Measurements from ENCODE around the gene FCER1G. TPM values are rescaled to one million over a fixed set of nuclear protein-coding genes. Genes with fewer than 3 reads are reported as not detected.
"Not testable (repeated sequence)": the region's sequence is repeated elsewhere in the genome, so short reads cannot be mapped to it uniquely, and the experiment has no call there.

Gene FCER1G
- polyA plus RNA-seq, 1 donor = 10.8 TPM

DNA sequence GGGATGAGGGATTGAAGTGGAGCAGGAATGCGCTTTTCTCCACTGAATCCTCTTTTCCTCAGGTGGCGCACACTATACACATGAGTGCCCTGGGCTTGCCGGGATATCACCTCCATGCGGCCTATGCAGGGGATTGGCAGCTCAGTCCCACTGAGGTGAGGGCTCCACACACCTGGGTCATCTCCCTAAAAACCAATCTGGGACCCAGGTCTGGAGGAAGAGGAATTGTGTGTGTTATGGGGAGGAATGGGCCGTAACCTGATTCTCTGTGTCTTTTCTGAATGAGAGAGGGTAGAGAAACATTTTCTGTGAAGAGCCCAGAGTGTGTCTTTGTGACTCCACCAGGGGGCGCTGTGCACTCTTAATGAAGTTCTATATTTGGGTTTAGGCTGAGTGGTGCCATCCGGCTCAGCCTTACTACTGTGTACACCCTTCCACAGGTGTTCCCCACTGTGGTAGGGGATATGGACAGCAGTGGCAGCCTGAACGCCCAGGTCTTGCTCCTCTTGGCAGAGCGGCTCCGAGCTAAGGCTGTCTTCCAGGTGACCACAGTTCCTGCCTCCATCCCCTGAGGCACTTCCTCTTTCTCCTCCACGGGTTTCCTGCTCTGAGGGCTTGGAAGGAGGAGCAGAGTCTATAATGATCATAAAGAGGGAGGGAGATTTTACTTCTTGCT lies 12.2 kb downstream of the FCER1G start:
- peak; percentile 75 for DNase-seq

DNA sequence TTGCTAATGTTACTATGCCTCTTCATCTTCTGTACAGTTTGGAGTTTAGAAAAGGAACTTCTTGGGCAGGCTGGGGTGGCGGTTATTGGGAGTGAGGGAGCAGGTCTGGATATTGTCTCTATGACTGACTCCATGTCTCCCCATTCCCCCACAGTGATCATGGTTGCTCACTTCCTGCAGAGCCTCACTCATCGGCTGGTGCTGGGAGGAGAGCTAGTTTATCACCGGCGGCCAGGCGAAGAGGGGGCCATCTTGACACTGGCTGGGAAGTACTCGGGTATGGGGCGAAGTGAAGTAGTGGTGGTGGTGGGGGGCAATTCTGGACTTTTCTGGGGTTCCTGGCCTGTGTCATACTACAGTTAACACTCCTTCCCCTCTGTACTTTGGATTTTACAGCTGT lies 12.9 kb downstream of the FCER1G start:
- DNase-seq = no peak

GRCh38 chr1:161229896-161230295 lies 14.8 kb downstream of the FCER1G start:
- no peak for DNase-seq

GRCh38 chr1:161230762-161231161 lies 15.7 kb downstream of the FCER1G start:
- DNase-seq = no peak

DNA sequence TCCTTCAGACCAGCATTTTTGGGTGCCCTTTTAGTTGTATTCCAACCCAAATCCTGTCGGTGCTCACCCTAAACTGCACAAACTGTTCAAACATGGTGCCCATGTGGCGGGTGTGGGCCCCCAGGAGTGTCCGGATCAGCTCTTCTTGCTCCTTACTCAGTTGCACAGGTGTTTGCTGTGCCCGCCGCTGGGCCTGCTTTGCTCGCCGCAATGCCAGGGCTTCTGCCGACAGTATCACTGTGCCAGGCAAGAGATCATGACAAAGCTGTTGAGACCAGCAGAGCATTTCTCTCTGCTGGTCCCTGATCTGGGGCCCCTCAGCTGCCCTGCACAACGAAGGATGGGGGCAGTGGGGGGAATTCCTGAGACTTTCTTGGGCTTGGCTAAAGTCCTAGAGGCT lies 18.0 kb downstream of the FCER1G start:
- no peak for DNase-seq

DNA sequence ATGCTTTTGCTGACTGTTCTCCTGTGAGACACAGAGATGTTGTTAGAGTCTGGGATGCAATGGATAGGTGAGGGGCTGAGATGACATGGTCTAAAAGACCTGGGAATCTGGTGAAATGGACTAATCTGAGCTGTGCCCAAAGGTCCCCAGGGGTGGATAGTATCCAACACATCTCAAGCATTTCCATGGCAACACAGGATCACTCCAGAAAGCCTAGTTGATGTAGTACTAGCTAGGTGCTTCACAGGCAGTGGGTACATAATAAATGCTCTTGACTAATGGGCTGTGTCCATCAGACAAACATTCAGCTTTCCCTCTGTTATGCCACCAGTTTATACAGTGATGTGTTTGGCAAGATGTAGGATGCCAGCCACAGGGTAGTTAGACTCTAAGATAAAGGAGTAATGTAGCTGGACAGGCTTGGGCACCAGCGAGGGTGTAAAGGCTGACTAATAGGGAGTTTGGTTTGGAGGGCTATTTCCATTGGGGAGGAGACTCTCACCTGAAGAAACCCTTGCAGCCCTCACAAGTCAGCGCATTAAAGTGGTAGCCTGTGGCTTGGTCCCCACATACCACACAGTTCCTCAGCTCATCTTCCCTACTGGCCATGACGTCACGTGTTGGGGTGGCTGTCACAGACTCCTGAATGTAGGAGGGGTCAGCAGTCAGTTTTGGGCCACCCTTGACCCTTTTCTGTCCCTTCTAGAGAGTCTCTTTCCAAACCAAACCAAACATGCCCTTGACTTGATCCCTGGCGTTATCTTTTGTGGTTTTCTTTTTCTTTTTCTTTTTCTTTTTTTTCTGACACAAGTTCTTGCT lies 21.1 kb downstream of the FCER1G start:
- DNase-seq = no peak

DNA sequence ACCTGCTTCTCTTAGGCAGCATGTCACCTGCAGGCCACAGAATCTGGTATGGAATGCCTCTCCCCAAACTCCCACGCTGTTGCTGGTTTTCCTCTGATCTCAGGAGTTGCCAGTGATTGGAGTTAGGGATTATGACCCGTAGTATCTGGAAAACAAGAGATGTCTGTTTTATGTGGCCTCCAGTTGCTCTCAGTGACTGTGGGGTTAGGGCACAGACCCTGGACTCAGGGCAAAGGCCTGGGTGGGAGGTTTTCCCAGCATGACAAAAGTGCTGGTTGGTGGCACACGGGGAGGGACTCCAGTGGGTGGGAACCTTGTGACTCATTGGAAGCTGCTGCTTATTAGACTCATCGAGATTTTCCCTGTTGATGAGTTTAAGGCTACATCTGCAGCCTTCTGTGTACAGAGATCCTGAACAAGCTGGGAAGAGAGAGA lies 23.0 kb downstream of the FCER1G start, which contains the start of gene NR1I3:
NR1I3 (minus strand) TSS at position 165 of the 435 bp plus-strand sequence. CDS start 1,638 bp downstream, outside the sequence.
- DNase-seq = no peak

DNA sequence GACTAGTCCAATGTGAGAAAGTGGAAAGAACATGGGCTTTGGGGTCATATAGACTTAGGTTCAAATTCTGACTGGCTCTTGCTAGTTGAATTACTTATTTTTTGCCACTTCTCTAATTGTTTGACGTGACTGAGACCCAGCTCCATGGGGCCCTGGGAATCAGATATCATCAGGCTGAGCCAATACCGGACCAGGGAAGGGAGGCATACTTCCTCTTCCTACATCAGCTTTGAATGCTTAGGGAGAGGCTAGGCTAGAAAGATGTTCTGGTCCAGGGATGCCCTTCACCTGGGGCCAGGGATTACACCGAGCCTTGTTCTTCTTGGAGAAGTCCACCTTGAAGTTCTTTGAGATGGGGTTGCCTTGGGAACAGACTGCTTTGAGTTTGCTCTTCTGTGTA lies 26.6 kb downstream of the FCER1G start:
- DNase-seq = no peak

GRCh38 chr1:161242313-161242712 lies 27.2 kb downstream of the FCER1G start:
- DNase-seq = no peak

GRCh38 chr1:161244888-161245287 lies 29.8 kb downstream of the FCER1G start:
- DNase-seq = no peak

- not testable (repeated sequence) for DNase-seq
These were observed 35.0 kb downstream of the FCER1G start for GRCh38 chr1:161250100-161250499.

DNA sequence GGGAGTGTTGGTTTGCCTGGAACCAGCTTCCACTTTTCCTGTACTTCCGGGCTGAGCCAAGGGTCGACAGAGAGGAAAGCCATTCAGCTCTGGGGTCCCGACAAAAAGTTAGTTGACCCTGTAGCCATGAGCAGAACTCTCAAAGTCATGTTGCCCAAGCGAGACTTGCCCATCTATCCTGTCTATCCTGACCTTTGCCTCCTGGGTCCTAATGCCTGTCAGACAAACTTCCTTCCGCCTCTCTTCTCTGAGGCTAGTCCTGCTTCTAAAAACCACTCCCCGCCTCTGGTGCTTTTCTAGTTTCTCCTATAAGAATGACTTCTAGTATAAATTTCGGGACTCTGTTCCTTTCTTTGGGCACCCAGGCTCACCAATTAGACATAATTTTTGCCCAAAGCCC lies 35.7 kb downstream of the FCER1G start:
- DNase-seq = no peak

DNA sequence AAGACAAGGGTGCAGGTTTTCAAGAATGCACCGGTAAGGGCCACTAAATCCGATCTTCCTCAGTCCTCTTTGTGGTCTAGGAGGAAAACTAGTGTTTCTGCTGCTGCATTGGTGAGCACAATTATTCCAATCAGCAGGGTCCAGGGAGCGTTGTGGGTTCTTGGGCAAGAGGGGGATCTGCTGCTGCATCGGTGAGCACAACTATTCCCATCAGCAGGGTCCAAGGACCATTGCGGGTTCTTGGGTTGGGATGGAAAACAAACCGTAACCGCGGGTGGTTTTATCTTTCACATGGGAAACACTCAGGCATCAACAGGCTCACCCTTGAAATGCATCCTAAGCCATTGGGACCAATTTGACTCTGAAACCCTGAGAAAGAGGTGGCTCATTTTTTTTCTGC lies 36.5 kb downstream of the FCER1G start:
- DNase-seq = no peak

DNA sequence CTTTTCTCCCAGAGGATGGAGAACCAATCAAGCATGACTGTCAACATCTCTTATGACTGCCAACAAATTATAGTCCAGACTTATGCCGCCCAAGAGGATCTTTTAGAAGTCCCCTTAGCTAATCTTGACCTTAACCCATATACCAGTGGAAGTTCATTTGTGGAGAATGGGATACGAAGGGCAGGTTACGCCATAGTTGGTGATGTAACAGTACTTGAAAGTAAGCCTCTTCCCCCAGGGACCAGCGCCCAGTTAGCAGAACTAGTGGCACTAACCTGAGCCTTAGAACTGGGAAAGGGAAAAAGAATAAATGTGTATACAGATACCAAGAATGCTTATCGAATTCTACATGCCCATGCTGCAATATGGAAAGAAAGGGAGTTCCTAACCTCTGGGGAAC lies 40.2 kb downstream of the FCER1G start:
- not testable (repeated sequence) for DNase-seq

DNA sequence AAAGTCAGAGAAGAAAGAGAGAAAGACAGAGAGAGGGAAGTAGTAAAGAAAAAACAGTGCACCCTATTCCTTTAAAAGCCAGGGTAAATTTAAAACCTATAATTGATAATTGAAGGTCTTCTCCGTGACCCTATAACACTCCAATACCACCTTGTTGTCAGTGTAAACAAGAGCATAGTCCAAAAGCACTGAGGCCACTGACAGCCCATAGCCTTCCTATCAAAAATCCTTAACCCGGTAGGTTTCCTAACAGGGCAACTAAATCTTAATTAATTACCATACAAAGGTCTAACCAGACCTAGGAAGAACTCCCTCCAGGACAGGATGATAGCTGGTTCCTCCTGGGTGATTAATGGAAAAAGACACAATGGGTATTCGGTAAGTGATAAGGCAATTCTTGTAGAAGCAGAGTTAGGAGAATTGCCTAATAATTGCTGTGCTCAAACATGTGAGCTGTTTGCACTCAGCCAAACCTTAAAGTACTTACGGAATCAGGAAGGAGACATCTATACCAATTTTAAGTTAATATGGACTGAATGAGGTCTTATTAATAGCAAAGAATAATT lies 40.9 kb downstream of the FCER1G start:
- DNase-seq = not testable (repeated sequence)

GRCh38 chr1:161257109-161257508 lies 42.0 kb downstream of the FCER1G start:
- DNase-seq = not testable (repeated sequence)

- peak; percentile 61 for DNase-seq
These were observed 43.6 kb downstream of the FCER1G start, which contains the start of gene PCP4L1 for GRCh38 chr1:161258439-161259344. Gene PCP4L1, plus strand, starts transcription at chr1:161258745. Its CDS starts 230 bp downstream, at chr1:161258975.

DNA sequence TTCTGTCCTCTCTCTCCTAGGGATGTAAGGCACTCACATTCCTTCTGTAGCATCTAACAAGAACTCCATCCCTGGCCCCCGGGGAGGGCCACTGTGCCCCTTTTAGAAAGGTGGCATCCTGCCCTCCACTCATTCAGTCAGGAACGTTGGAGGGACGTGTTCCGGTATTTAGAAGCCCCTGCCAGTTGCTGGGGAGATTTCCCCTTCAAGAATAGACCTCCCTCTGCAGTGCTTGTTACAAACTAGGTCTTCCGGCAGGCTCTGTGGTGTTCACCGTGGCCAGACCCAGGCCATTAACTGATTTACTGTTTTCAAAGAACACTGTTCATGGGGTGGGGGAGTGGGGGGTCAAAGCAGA lies 44.2 kb downstream of the FCER1G start:
- DNase-seq = no peak

- no peak for DNase-seq
These were observed 44.7 kb downstream of the FCER1G start for GRCh38 chr1:161259765-161260164.

GRCh38 chr1:161260376-161261260 lies 45.5 kb downstream of the FCER1G start:
- DNase-seq = no peak
